Mesothelial cell of epicardium (in vitro differentiated cells): ENCODE results near the gene CLTCL1. TPM values are rescaled to one million over a fixed set of nuclear protein-coding genes. Genes with fewer than 3 reads are reported as not detected.

Experiments
- DNase-seq, 2 experiments: peaks; one replicate each; pipeline ENCODE4 v3.0.0; 2021; ENCODE audit warnings: low spot score in 2 of 2; ENCODE audit not compliant: unreplicated experiment in 2 of 2
- H3K27ac Mint-ChIP-seq: 2 replicates; pipeline ENCODE4 v1.8.0; 2021; ENCODE audit warnings: mixed read lengths
- H3K27me3 Mint-ChIP-seq: 2 replicates; pipeline ENCODE4 v1.8.0; 2021; ENCODE audit warnings: low read depth, mixed read lengths
- H3K36me3 Mint-ChIP-seq: 2 replicates; pipeline ENCODE4 v1.8.0; 2021; ENCODE audit warnings: mixed read lengths
- H3K4me1 Mint-ChIP-seq: 2 replicates; pipeline ENCODE4 v1.8.0; 2021; ENCODE audit warnings: mixed read lengths
- H3K4me3 Mint-ChIP-seq: 2 replicates; pipeline ENCODE4 v1.8.0; 2021; ENCODE audit warnings: mild to moderate bottlenecking, moderate library complexity, mixed read lengths
- H3K9me3 Mint-ChIP-seq: 2 replicates; pipeline ENCODE4 v1.8.0; 2021; ENCODE audit warnings: mixed read lengths
- total RNA-seq: library from RNA; stranded (reverse); gene quantifications from 3 replicates; pipeline ENCODE4 v1.2.1, GENCODE V29; 2021
- TF ChIP-seq, protein P1 (sequence below): fragments of 200-600 bp; sonication (generic); IDR thresholded peaks from one replicate; pipeline ENCODE4 v1.5.0; 2021; ENCODE audit warnings: antibody characterized with exemption; ENCODE audit not compliant: unreplicated experiment

The CLTCL1 gene
- 4.4 to 5.9 TPM (median 4.7 TPM) in 3 replicates for total RNA-seq

GRCh38 chr22:19291580-19292457 is at the start of gene CLTCL1:
Gene CLTCL1 (minus strand): TSS chr22:19291719. CDS start chr22:19291641, 78 bp downstream.
- Mint-ChIP-seq H3K36me3 (no peaks in the 10 kb centered on the region), H3K4me3 (peak within 1 kb of the TSS; percentile 94), H3K4me1 (peaks cover 19% of the 10 kb centered on the region), H3K9me3 (no peaks in the 10 kb centered on the region), H3K27ac (peak within 1 kb of the TSS; percentile 91), H3K27me3 (peaks cover 34% of the 10 kb centered on the region)
- peak; percentile 79 to 82 for DNase-seq
- TF ChIP-seq, protein P1, sequence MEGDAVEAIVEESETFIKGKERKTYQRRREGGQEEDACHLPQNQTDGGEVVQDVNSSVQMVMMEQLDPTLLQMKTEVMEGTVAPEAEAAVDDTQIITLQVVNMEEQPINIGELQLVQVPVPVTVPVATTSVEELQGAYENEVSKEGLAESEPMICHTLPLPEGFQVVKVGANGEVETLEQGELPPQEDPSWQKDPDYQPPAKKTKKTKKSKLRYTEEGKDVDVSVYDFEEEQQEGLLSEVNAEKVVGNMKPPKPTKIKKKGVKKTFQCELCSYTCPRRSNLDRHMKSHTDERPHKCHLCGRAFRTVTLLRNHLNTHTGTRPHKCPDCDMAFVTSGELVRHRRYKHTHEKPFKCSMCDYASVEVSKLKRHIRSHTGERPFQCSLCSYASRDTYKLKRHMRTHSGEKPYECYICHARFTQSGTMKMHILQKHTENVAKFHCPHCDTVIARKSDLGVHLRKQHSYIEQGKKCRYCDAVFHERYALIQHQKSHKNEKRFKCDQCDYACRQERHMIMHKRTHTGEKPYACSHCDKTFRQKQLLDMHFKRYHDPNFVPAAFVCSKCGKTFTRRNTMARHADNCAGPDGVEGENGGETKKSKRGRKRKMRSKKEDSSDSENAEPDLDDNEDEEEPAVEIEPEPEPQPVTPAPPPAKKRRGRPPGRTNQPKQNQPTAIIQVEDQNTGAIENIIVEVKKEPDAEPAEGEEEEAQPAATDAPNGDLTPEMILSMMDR = no peak

GRCh38 chr22:19337137-19337536 is 45.6 kb upstream of the CLTCL1 start:
- Mint-ChIP-seq H3K4me1 (no peaks in the 10 kb centered on the region), H3K27ac (no peak overlapping the region), H3K27me3 (no peaks in the 10 kb centered on the region), H3K9me3 (peaks cover 74% of the 10 kb centered on the region), H3K4me3 (no peak overlapping the region), H3K36me3 (peaks cover 82% of the 10 kb centered on the region)
- TF ChIP-seq, protein P1 = no peak
- DNase-seq = no peak

GRCh38 chr22:19336133-19337075 is 44.9 kb upstream of the CLTCL1 start:
- H3K4me3 Mint-ChIP-seq = no peak overlapping the region
- no peaks in the 10 kb centered on the region for H3K4me1 Mint-ChIP-seq
- H3K27me3 Mint-ChIP-seq = no peaks in the 10 kb centered on the region
- no peak overlapping the region for H3K27ac Mint-ChIP-seq
- TF ChIP-seq, protein P1 = no peak
- DNase-seq = no peak
- peaks cover 66% of the 10 kb centered on the region for H3K9me3 Mint-ChIP-seq
- peaks cover 82% of the 10 kb centered on the region for H3K36me3 Mint-ChIP-seq

- H3K9me3 Mint-ChIP-seq = peaks cover 42% of the 10 kb centered on the region
Measured at GRCh38 chr22:19331975-19332374, 40.5 kb upstream of the CLTCL1 start.

DNA sequence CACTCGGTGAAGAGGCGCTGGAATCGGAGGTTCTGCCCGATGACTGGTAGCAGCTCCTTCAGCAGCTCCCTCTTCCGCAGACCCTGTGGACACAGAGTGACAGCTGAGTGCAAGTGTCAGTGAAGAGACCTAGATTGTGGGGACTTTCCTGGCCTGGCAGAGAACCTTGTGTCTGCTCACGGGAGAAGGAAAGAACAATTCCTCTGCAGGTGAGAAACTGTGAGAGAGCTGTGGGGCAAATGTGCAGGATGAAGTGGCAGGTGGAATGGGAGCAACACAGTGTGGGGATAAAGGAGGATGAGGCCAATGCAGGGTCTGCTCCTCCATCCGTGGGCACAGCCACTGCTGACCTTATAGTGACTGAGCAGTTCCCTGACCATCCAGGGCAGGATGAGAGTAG is 40.0 kb upstream of the CLTCL1 start:
- TF ChIP-seq, protein P1 = no peak
- H3K9me3 Mint-ChIP-seq = peaks cover 38% of the 10 kb centered on the region
- H3K4me3 Mint-ChIP-seq = no peak overlapping the region
- H3K36me3 Mint-ChIP-seq = peaks cover 73% of the 10 kb centered on the region
- H3K4me1 Mint-ChIP-seq = no peaks in the 10 kb centered on the region
- no peaks in the 10 kb centered on the region for H3K27me3 Mint-ChIP-seq
- no peak overlapping the region for H3K27ac Mint-ChIP-seq
- no peak for DNase-seq

More at GRCh38 chr22:19331975-19332374, 40.5 kb upstream of the CLTCL1 start:
- H3K4me1 Mint-ChIP-seq = no peaks in the 10 kb centered on the region
- H3K4me3 Mint-ChIP-seq = no peak overlapping the region
- TF ChIP-seq, protein P1 = no peak
- H3K27ac Mint-ChIP-seq = no peak overlapping the region
- no peak for DNase-seq
- peaks cover 77% of the 10 kb centered on the region for H3K36me3 Mint-ChIP-seq
- no peaks in the 10 kb centered on the region for H3K27me3 Mint-ChIP-seq
